WTC11 (cell line): Measurements from ENCODE around the gene NTRK2. TPM values are rescaled to one million over a fixed set of nuclear protein-coding genes. Genes with fewer than 3 reads are reported as not detected.

Experiments
- ATAC-seq: fragments of 200-7000 bp; cut with Tn5 transposase; 2 replicates; pipeline ENCODE4 v1.10.0; 2021; ENCODE audit warnings: mild to moderate bottlenecking, moderate library complexity
- CTCF ChIA-PET: fragments of 300-600 bp; sonication (Branson Sonifier 250); formaldehyde crosslinking; loops from one replicate; lab custom pipeline; 2021; ENCODE audit warnings: antibody characterized with exemption; lab: Charles Lee
- POLR2A ChIA-PET: fragments of 350-600 bp; sonication (Branson Sonifier 250); formaldehyde crosslinking; loops from one replicate; lab custom pipeline; 2021; ENCODE audit warnings: antibody characterized with exemption; lab: Charles Lee
- DNase-seq: peaks from one replicate; pipeline ENCODE4 v3.0.0; 2021; ENCODE audit warnings: low spot score
- H3K27ac Mint-ChIP-seq: 2 replicates; pipeline ENCODE4 v1.8.0; 2021; ENCODE audit warnings: mixed read lengths
- H3K27me3 Mint-ChIP-seq: 2 replicates; pipeline ENCODE4 v1.8.0; 2021; ENCODE audit warnings: low read depth, mild to moderate bottlenecking, moderate library complexity, mixed read lengths
- H3K36me3 Mint-ChIP-seq: 2 replicates; pipeline ENCODE4 v1.8.0; 2021; ENCODE audit warnings: mixed read lengths
- H3K4me1 Mint-ChIP-seq: 2 replicates; pipeline ENCODE4 v1.8.0; 2022; ENCODE audit warnings: mixed read lengths
- H3K4me3 Mint-ChIP-seq: 2 replicates; pipeline ENCODE4 v1.8.0; 2021; ENCODE audit warnings: mild to moderate bottlenecking, moderate library complexity, mixed read lengths
- H3K9me3 Mint-ChIP-seq: 2 replicates; pipeline ENCODE4 v1.8.0; 2021; ENCODE audit warnings: mixed read lengths
- ATF1 ChIP-seq: sonication (generic); formaldehyde crosslinking; IDR thresholded peaks from 2 replicates; pipeline ENCODE4 v1.8.1; 2023; ENCODE audit warnings: mild to moderate bottlenecking, moderate library complexity, missing genetic modification reagents
- ELF4 ChIP-seq: sonication (generic); formaldehyde crosslinking; IDR thresholded peaks from 2 replicates; pipeline ENCODE4 v1.8.1; 2022; ENCODE audit warnings: low read depth, mild to moderate bottlenecking, moderate library complexity, missing genetic modification reagents
- ESRRA ChIP-seq: sonication (generic); formaldehyde crosslinking; IDR thresholded peaks from 2 replicates; pipeline ENCODE4 v1.8.1; 2022; ENCODE audit warnings: mild to moderate bottlenecking, missing genetic modification reagents, borderline replicate concordance
- ETV6 ChIP-seq: sonication (generic); formaldehyde crosslinking; IDR thresholded peaks from 2 replicates; pipeline ENCODE4 v1.8.1; 2022; ENCODE audit warnings: mild to moderate bottlenecking, missing genetic modification reagents
- FOXJ3 ChIP-seq: sonication (generic); formaldehyde crosslinking; IDR thresholded peaks from 2 replicates; pipeline ENCODE4 v1.9.0; 2021; ENCODE audit warnings: missing genetic modification reagents, mild to moderate bottlenecking, borderline replicate concordance
- HMGA2 ChIP-seq: fragments of 250-450 bp; sonication (Bioruptor Pico); IDR thresholded peaks from 2 replicates; pipeline ENCODE4 v1.4.0; 2021; ENCODE audit warnings: mild to moderate bottlenecking, moderate library complexity
- IRF2 ChIP-seq: sonication (generic); formaldehyde crosslinking; IDR thresholded peaks from 2 replicates; pipeline ENCODE4 v1.8.0; 2022; ENCODE audit warnings: low read depth, missing genetic modification reagents, borderline replicate concordance
- MLX ChIP-seq: sonication (generic); formaldehyde crosslinking; IDR thresholded peaks from 2 replicates; pipeline ENCODE4 v1.8.1; 2023; ENCODE audit warnings: mild to moderate bottlenecking, missing genetic modification reagents, moderate library complexity
- NFE2L1 ChIP-seq: sonication (generic); formaldehyde crosslinking; IDR thresholded peaks from 2 replicates; pipeline ENCODE4 v1.8.1; 2023; ENCODE audit warnings: missing genetic modification reagents
- NFYB ChIP-seq: sonication (generic); formaldehyde crosslinking; conservative IDR thresholded peaks from 2 replicates; pipeline ENCODE4 v1.8.0; 2022; ENCODE audit warnings: low read depth, missing genetic modification reagents
- NR3C1 ChIP-seq: sonication (generic); formaldehyde crosslinking; conservative IDR thresholded peaks from 2 replicates; pipeline ENCODE4 v1.8.1; 2023; ENCODE audit warnings: low read depth, mild to moderate bottlenecking, missing genetic modification reagents
- TCF7 ChIP-seq: sonication (generic); formaldehyde crosslinking; IDR thresholded peaks from 2 replicates; pipeline ENCODE4 v1.8.0; 2022; ENCODE audit warnings: mild to moderate bottlenecking, low read depth, missing genetic modification reagents, moderate library complexity
- TEAD1 ChIP-seq: sonication (generic); formaldehyde crosslinking; IDR thresholded peaks from 2 replicates; pipeline ENCODE4 v1.8.0; 2022; ENCODE audit warnings: mild to moderate bottlenecking, missing genetic modification reagents
- ZNF263 ChIP-seq: sonication (generic); formaldehyde crosslinking; IDR thresholded peaks from 2 replicates; pipeline ENCODE4 v1.8.1; 2022; ENCODE audit warnings: low read depth, mild to moderate bottlenecking, moderate library complexity, missing genetic modification reagents
- ZNF281 ChIP-seq: sonication (generic); formaldehyde crosslinking; IDR thresholded peaks from 2 replicates; pipeline ENCODE4 v1.8.0; 2023; ENCODE audit warnings: mild to moderate bottlenecking, missing genetic modification reagents
- ZNF416 ChIP-seq: fragments of 250-450 bp; sonication (Bioruptor Pico); IDR thresholded peaks from 2 replicates; pipeline ENCODE4 v1.9.0; 2021; ENCODE audit warnings: mild to moderate bottlenecking, inconsistent platforms
- ZNF512 ChIP-seq: sonication (generic); formaldehyde crosslinking; IDR thresholded peaks from 2 replicates; pipeline ENCODE4 v1.8.1; 2022; ENCODE audit warnings: missing genetic modification reagents, borderline replicate concordance
- total RNA-seq: library from RNA; stranded (reverse); gene quantifications from 3 replicates; pipeline ENCODE4 v1.2.3, GENCODE V29; 2021
- TF ChIP-seq, protein P1 (sequence below): sonication (generic); formaldehyde crosslinking; IDR thresholded peaks from 2 replicates; pipeline ENCODE4 v1.8.0; 2023; ENCODE audit warnings: missing genetic modification reagents
- TF ChIP-seq, protein P2 (sequence below): sonication (generic); formaldehyde crosslinking; IDR thresholded peaks from 2 replicates; pipeline ENCODE4 v1.8.0; 2023; ENCODE audit warnings: missing genetic modification reagents, mild to moderate bottlenecking, borderline replicate concordance
- TF ChIP-seq, protein P3 (sequence below): sonication (generic); formaldehyde crosslinking; IDR thresholded peaks from 2 replicates; pipeline ENCODE4 v1.8.1; 2023; ENCODE audit warnings: mild to moderate bottlenecking, missing genetic modification reagents, moderate library complexity

Gene NTRK2
- total RNA-seq, 1 experiment from 2014 or later: 0.02 TPM

DNA sequence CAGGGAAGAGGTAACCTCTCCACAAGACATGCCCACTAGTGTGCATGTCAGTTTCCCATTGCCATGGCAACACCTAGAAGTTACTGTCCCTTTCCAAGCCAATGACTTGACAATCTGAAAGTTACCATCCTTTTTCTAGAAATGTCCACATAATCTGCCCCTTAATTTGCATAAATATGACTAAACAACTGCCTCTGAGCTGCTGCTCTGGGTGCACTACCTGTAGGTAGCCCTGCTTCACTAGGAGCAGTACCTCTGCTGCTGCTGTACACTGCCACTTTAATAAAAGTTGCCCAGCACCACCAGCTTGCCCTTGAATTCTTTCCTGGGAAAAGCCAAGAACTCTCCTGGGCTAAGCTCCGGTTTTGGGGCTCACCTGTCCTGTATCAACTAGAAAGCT is 392.4 kb downstream of the NTRK2 start (continued):
- TF ChIP-seq, protein P1, sequence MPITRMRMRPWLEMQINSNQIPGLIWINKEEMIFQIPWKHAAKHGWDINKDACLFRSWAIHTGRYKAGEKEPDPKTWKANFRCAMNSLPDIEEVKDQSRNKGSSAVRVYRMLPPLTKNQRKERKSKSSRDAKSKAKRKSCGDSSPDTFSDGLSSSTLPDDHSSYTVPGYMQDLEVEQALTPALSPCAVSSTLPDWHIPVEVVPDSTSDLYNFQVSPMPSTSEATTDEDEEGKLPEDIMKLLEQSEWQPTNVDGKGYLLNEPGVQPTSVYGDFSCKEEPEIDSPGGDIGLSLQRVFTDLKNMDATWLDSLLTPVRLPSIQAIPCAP: no peak
- TF ChIP-seq ZNF416 (no peak), NFYB (CRISPR knock-in tag) (no peak), ZNF281 (CRISPR knock-in tag) (no peak)
- TF ChIP-seq, protein P2, sequence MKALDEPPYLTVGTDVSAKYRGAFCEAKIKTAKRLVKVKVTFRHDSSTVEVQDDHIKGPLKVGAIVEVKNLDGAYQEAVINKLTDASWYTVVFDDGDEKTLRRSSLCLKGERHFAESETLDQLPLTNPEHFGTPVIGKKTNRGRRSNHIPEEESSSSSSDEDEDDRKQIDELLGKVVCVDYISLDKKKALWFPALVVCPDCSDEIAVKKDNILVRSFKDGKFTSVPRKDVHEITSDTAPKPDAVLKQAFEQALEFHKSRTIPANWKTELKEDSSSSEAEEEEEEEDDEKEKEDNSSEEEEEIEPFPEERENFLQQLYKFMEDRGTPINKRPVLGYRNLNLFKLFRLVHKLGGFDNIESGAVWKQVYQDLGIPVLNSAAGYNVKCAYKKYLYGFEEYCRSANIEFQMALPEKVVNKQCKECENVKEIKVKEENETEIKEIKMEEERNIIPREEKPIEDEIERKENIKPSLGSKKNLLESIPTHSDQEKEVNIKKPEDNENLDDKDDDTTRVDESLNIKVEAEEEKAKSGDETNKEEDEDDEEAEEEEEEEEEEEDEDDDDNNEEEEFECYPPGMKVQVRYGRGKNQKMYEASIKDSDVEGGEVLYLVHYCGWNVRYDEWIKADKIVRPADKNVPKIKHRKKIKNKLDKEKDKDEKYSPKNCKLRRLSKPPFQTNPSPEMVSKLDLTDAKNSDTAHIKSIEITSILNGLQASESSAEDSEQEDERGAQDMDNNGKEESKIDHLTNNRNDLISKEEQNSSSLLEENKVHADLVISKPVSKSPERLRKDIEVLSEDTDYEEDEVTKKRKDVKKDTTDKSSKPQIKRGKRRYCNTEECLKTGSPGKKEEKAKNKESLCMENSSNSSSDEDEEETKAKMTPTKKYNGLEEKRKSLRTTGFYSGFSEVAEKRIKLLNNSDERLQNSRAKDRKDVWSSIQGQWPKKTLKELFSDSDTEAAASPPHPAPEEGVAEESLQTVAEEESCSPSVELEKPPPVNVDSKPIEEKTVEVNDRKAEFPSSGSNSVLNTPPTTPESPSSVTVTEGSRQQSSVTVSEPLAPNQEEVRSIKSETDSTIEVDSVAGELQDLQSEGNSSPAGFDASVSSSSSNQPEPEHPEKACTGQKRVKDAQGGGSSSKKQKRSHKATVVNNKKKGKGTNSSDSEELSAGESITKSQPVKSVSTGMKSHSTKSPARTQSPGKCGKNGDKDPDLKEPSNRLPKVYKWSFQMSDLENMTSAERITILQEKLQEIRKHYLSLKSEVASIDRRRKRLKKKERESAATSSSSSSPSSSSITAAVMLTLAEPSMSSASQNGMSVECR (CRISPR knock-in tag): no peak
- TF ChIP-seq, protein P3, sequence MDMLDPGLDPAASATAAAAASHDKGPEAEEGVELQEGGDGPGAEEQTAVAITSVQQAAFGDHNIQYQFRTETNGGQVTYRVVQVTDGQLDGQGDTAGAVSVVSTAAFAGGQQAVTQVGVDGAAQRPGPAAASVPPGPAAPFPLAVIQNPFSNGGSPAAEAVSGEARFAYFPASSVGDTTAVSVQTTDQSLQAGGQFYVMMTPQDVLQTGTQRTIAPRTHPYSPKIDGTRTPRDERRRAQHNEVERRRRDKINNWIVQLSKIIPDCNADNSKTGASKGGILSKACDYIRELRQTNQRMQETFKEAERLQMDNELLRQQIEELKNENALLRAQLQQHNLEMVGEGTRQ (CRISPR knock-in tag): no peak

GRCh38 chr9:85062385-85063022 is 393.0 kb downstream of the NTRK2 start:
- Mint-ChIP-seq H3K4me3 (no peak overlapping the region), H3K36me3 (peaks cover 4% of the 10 kb centered on the region; the same call in 1 of the 2 replicates), H3K27me3 (no peaks in the 10 kb centered on the region)
- no peak for TF ChIP-seq ZNF512
- TF ChIP-seq ZNF263 (CRISPR knock-in tag): no peak
- no peak for TF ChIP-seq NFE2L1 (CRISPR knock-in tag)
- no peak for TF ChIP-seq TCF7 (CRISPR knock-in tag)
- no peak for TF ChIP-seq MLX
- TF ChIP-seq ESRRA (CRISPR knock-in tag): no peak
- TF ChIP-seq ATF1 (CRISPR knock-in tag): no peak
- no peak for TF ChIP-seq FOXJ3 (CRISPR knock-in tag)
- TF ChIP-seq NR3C1 (CRISPR knock-in tag): no peak
- no peak for TF ChIP-seq ETV6 (CRISPR knock-in tag)
- TF ChIP-seq TEAD1 (CRISPR knock-in tag): no peak
- TF ChIP-seq, protein P2 (CRISPR knock-in tag): no peak
- no peak for TF ChIP-seq HMGA2
- TF ChIP-seq ELF4 (CRISPR knock-in tag): no peak
- no peak for TF ChIP-seq IRF2 (CRISPR knock-in tag)
- TF ChIP-seq, all 79 proteins: peak for 0
- peaks cover 8% of the 10 kb centered on the region for H3K9me3 Mint-ChIP-seq
- ChIA-PET CTCF (no interaction called here), POLR2A (no interaction called here)
- H3K4me1 Mint-ChIP-seq: peaks cover 36% of the 10 kb centered on the region
- DNase-seq: no peak
- no peak for ATAC-seq
- H3K27ac Mint-ChIP-seq: no peak overlapping the region
